GM21367 (cell line): ENCODE data around the gene CABP2.
"Not testable (repeated sequence)": the region's sequence is repeated elsewhere in the genome, so short reads cannot be mapped to it uniquely, and the experiment has no call there.

ENCODE experiments used
- ATAC-seq: cut with Tn5 transposase; IDR thresholded peaks from one replicate; pipeline ENCODE4 v1.9.1; 2021; ENCODE audit not compliant: unreplicated experiment

Gene CABP2

GRCh38 chr11:67522844-67523555 is at the start of gene CABP2:
TSS of gene CABP2 (minus strand) at chr11:67523446. CDS start at chr11:67523326, 120 bp downstream.
- ATAC-seq, result no peak

DNA sequence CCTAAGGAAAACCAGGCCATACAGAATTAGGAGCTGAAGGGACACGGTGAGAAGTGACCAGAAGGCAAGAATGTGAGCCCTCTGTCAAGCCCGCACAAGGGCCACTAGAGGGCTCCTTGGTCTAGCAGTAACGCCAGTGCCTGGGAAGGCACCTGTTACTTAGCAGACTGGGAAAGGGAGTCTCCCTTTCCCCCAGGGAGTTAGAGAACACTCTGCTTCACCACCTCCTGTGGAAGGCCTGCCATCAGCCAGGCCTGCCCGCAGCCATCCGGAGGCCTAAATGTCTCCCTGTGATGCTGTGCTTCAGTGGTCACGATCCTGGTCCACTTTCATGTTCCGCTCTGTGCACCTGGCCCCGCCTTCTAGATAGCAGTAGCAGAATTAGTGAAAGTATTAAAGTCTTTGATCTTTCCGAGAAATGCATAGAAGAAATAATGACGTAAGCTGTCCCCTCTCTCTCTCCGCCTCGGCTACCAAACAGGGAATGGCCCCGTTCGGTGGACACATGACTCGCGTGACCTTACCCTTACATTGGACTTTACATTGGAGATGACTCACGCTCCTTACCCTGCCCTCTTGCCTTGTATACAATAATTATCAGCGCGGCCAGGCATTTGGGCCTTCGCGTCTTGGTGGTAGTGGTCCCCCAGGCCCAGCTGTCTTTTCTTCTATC is 49.6 kb upstream of the CABP2 start:
- no peak for ATAC-seq

DNA sequence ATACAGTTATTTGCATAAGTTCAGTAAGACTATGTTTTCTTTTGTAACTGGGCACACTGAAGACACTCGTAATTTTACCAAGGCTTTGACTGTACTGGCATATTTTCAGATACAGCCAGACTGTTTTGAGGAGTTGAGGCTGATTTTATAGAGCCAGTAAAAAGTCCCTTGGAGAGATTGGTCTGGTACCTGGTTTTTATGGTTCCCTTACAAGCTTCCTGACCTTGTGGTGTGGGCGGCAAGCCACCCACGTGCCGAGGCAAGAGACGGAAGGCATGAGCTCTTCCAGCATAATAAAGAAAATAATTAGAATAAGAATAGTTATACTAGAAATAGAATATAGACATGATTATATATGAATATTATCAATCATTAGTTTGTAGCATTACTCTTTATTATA is 49.1 kb upstream of the CABP2 start:
- ATAC-seq, result no peak

- no peak for ATAC-seq
Observed at GRCh38 chr11:67571443-67571842, 48.2 kb upstream of the CABP2 start.

GRCh38 chr11:67564230-67564629 is 41.0 kb upstream of the CABP2 start:
- no peak for ATAC-seq

GRCh38 chr11:67563705-67564114 is 40.5 kb upstream of the CABP2 start:
- ATAC-seq, result not testable (repeated sequence)

DNA sequence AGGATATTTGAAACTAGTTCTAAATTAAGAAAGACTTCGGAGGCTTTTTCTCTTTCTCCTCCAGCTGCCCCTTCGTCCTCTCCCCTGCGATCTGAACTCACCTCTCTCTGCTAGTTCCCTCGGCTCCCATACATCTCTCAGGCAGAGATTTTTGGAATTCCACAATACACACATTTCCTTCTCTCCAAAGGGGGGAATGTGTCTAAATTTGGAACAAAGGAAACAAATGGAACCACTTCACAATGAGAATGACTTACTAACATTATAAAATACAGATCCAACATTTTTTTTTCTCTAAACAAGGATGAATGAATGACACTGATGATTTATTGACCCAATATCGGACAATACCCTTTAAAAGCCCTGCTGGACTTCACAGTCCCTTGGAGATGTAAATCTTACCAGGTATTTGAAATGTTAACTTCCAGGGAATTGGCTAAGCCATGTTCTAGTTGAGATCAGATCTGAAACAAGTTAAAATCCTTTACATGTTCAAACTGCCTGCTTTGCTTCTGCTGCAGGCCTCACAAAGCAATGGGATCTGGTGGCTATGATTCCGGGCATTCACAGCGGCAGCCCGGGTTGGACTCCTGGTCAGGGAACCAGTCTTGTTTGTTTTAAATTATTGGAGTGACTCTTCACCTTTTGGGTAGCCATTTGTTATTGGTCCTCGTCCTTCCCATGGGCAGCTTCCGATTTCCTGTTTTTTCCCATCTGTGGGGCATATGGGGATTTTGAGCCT is 39.9 kb upstream of the CABP2 start:
- no peak for ATAC-seq

GRCh38 chr11:67561971-67562619 is 38.8 kb upstream of the CABP2 start:
- peak; percentile 44 for ATAC-seq

GRCh38 chr11:67558084-67558772 is 35.0 kb upstream of the CABP2 start:
- no peak for ATAC-seq

- ATAC-seq, result no peak
Observed at GRCh38 chr11:67556244-67556643, 33.0 kb upstream of the CABP2 start.

GRCh38 chr11:67551697-67552096 is 28.5 kb upstream of the CABP2 start:
- ATAC-seq, result not testable (repeated sequence)

- no peak for ATAC-seq
Observed at GRCh38 chr11:67551127-67551526, 27.9 kb upstream of the CABP2 start.

GRCh38 chr11:67548555-67549110 is 25.4 kb upstream of the CABP2 start:
- no peak for ATAC-seq

GRCh38 chr11:67548112-67548511 is 24.9 kb upstream of the CABP2 start:
- not testable (repeated sequence) for ATAC-seq

GRCh38 chr11:67545280-67545679 is 22.0 kb upstream of the CABP2 start:
- ATAC-seq, result no peak

DNA sequence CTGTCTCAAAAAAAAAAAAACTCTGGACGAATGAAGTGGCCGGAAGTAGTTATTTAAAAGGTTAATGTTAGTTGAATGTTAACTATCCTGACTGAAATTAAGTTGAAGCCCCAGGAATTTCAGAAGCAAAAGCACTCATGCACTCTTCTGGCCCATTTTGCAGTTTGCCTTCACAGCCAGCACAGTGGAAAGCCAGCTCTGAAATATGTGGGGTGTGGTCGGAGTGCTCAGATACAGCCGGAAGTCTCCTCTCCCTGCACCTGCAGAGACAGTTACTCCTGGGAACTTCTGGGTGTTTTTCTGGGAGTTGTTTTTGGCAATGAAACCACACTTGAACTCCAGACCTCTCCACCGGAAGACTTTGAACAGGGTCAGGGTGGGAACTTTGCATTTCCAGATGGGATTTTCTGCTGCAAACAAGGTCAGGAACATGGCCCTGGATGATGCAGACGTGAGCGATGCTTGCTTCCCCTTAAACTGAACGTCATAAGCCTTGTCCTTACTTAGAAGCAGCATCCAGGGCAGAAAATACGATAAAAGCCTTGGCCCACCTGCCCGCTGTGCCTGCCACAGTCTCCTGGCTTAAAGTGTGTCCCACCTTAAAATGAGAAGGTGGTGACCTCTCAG is 21.5 kb upstream of the CABP2 start:
- ATAC-seq, result no peak

- ATAC-seq, result no peak
Observed at GRCh38 chr11:67543585-67543984, 20.3 kb upstream of the CABP2 start.

- ATAC-seq, result no peak
Observed at GRCh38 chr11:67542971-67543370, 19.7 kb upstream of the CABP2 start.

DNA sequence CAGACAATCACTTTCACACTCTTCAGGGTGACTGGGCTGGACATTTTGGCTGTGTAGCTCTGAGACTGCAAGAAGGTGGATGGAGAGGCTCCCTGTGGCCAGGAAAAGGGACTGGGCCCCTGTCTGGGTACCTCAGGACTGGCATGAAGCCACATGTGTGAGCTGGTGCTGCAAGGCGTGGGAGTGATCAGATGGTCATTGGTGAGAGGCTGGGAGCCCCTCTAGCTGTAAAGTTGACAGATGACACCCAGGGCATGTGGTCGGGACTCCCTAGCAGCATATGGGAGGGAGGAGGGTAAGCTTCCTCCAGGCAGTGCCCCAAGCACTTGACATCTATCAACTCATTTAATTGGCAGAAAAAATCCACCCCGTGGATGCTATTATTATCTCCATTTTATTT is 18.9 kb upstream of the CABP2 start:
- ATAC-seq, result no peak

- ATAC-seq, result no peak
Observed at GRCh38 chr11:67541198-67541597, 18.0 kb upstream of the CABP2 start.
